IMR-90 (cell line): ENCODE measurements around the gene SHLD1. TPM values are rescaled to one million over a fixed set of nuclear protein-coding genes. Genes with fewer than 3 reads are reported as not detected.

Source experiments
- ATAC-seq: fragments of 200-7000 bp; cut with Tn5 transposase; 2 replicates; pipeline ENCODE4 v1.9.1; 2020; ENCODE audit warnings: low read depth, mild to moderate bottlenecking, moderate library complexity
- BruUV-seq: library from RNA; stranded (reverse); fragments of 400-500 nt; replicated peaks from 2 replicates; lab custom pipeline; 2021; lab: Mats Ljungman, UMichigan
- CTCF ChIA-PET: fragments of 300-600 bp; formaldehyde crosslinking; extraction: SDS; loops from one replicate; lab custom pipeline; 2021; ENCODE audit warnings: antibody characterized with exemption; lab: Yijun Ruan, JAX
- POLR2A ChIA-PET: fragments of 300-600 bp; sonication (Branson Sonifier 250); formaldehyde crosslinking; loops from one replicate; lab custom pipeline; 2022; ENCODE audit warnings: antibody characterized with exemption; ENCODE audit not compliant: unreplicated experiment; lab: Charles Lee
- DNase-seq: peaks from one replicate; pipeline ENCODE4 v3.0.0; 2013
- H2AFZ ChIP-seq: replicated peaks from 2 replicates; pipeline ENCODE3; 2013; ENCODE audit warnings: low read length, mild to moderate bottlenecking; ENCODE audit not compliant: poor library complexity
- H2AK5ac ChIP-seq: 2 replicates; pipeline ENCODE4 v1.6.1; 2013; ENCODE audit warnings: low read depth, low read length, inconsistent platforms
- H2AK9ac ChIP-seq: replicated peaks from 2 replicates; pipeline ENCODE3; 2013; ENCODE audit warnings: mild to moderate bottlenecking, low read depth, low read length, moderate library complexity; ENCODE audit not compliant: poor library complexity
- H2BK120ac ChIP-seq: 2 replicates; pipeline ENCODE4 v1.6.1; 2013; ENCODE audit warnings: low read depth, low read length, inconsistent platforms
- H2BK15ac ChIP-seq: 3 replicates; pipeline ENCODE4 v1.6.1; 2013; ENCODE audit warnings: low read depth, low read length, inconsistent platforms
- H2BK20ac ChIP-seq: 2 replicates; pipeline ENCODE4 v1.6.1; 2013; ENCODE audit warnings: low read depth, mild to moderate bottlenecking, inconsistent platforms, low read length, moderate library complexity
- H2BK5ac ChIP-seq: 2 replicates; pipeline ENCODE4 v1.6.1; 2013; ENCODE audit warnings: mild to moderate bottlenecking, low read depth, low read length, inconsistent platforms; ENCODE audit not compliant: poor library complexity, severe bottlenecking
- H3K14ac ChIP-seq: replicated peaks from 2 replicates; pipeline ENCODE4 v1.6.1; 2013; ENCODE audit warnings: low read depth, low read length, inconsistent platforms
- H3K18ac ChIP-seq: 2 replicates; pipeline ENCODE4 v1.6.1; 2013; ENCODE audit warnings: low read depth, low read length, control low read depth
- H3K23ac ChIP-seq: 2 replicates; pipeline ENCODE4 v1.6.1; 2013; ENCODE audit warnings: low read depth, low read length, inconsistent platforms
- H3K27ac ChIP-seq: 2 replicates; pipeline ENCODE4 v1.5.1; 2013; ENCODE audit warnings: mild to moderate bottlenecking, control low read depth, low read length; ENCODE audit not compliant: insufficient read depth
- H3K27me3 ChIP-seq: 2 replicates; pipeline ENCODE4 v1.6.1; 2013; ENCODE audit warnings: low read length; ENCODE audit not compliant: control insufficient read depth, insufficient read depth
- H3K36me3 ChIP-seq: 2 replicates; pipeline ENCODE4 v1.6.1; 2013; ENCODE audit warnings: low read length, mixed read lengths; ENCODE audit not compliant: control insufficient read depth, insufficient read depth
- H3K4ac ChIP-seq: 2 replicates; pipeline ENCODE4 v1.6.1; 2013; ENCODE audit warnings: low read depth, low read length, inconsistent platforms
- H3K4me1 ChIP-seq: 2 replicates; pipeline ENCODE4 v1.6.1; 2013; ENCODE audit warnings: low read length, mixed read lengths; ENCODE audit not compliant: control insufficient read depth, insufficient read depth
- H3K4me2 ChIP-seq: 2 replicates; pipeline ENCODE4 v1.6.1; 2013; ENCODE audit warnings: low read depth, mild to moderate bottlenecking, control low read depth, low read length, moderate library complexity
- H3K4me3 ChIP-seq: 2 replicates; pipeline ENCODE4 v1.5.1; 2013; ENCODE audit warnings: low read depth, mild to moderate bottlenecking, control low read depth, low read length, moderate library complexity; ENCODE audit not compliant: insufficient read depth
- H3K56ac ChIP-seq: 2 replicates; pipeline ENCODE4 v1.6.1; 2013; ENCODE audit warnings: low read length, inconsistent platforms; ENCODE audit not compliant: insufficient read depth; ENCODE audit errors: extremely low read depth
- H3K79me1 ChIP-seq, 2 experiments: 2 replicates each; pipeline ENCODE4 v1.6.1; 2013; ENCODE audit warnings: low read length in 2 of 2, inconsistent platforms in 1 of 2, low read depth in 1 of 2
- H3K9ac ChIP-seq: 2 replicates; pipeline ENCODE4 v1.6.1; 2013; ENCODE audit warnings: low read depth, low read length, control low read depth
- H3K9me1 ChIP-seq: 2 replicates; pipeline ENCODE4 v1.6.1; 2013; ENCODE audit warnings: low read length, inconsistent platforms; ENCODE audit not compliant: insufficient read depth
- H3K9me3 ChIP-seq: 2 replicates; pipeline ENCODE4 v1.6.1; 2013; ENCODE audit warnings: low read length; ENCODE audit not compliant: control insufficient read depth, insufficient read depth
- H4K20me1 ChIP-seq: 2 replicates; pipeline ENCODE4 v1.6.1; 2013; ENCODE audit warnings: low read length, inconsistent platforms; ENCODE audit not compliant: insufficient read depth
- H4K5ac ChIP-seq: 2 replicates; pipeline ENCODE4 v1.6.1; 2013; ENCODE audit warnings: mild to moderate bottlenecking, low read depth, low read length, control low read depth
- H4K8ac ChIP-seq, 2 experiments: 2 replicates each; pipeline ENCODE4 v1.6.1; 2013; ENCODE audit warnings: low read depth in 2 of 2, low read length in 2 of 2, control low read depth in 1 of 2, inconsistent platforms in 1 of 2
- H4K91ac ChIP-seq: 2 replicates; pipeline ENCODE4 v1.6.1; 2013; ENCODE audit warnings: low read depth, low read length, inconsistent platforms; ENCODE audit not compliant: insufficient read depth
- BHLHE40 ChIP-seq: fragments of 150-350 bp; IDR thresholded peaks from 2 replicates; pipeline ENCODE4 v1.6.1; 2016; ENCODE audit warnings: mild to moderate bottlenecking, low read depth, low read length
- CEBPB ChIP-seq: IDR thresholded peaks from 2 replicates; pipeline ENCODE4 v1.6.1; 2012; ENCODE audit warnings: low read depth, low read length, improper control_type of control experiment
- CHD1 ChIP-seq: IDR thresholded peaks from 2 replicates; pipeline ENCODE4 v1.6.1; 2012; ENCODE audit warnings: low read depth, low read length, improper control_type of control experiment
- FOS ChIP-seq: fragments of 150-350 bp; IDR thresholded peaks from 2 replicates; pipeline ENCODE4 v1.6.1; 2016; ENCODE audit warnings: low read depth, low read length
- MAFK ChIP-seq: IDR thresholded peaks from 2 replicates; pipeline ENCODE4 v1.6.1; 2012; ENCODE audit warnings: low read depth, low read length, improper control_type of control experiment
- MAZ ChIP-seq: IDR thresholded peaks from 2 replicates; pipeline ENCODE4 v1.6.1; 2012; ENCODE audit warnings: low read depth, mild to moderate bottlenecking, low read length, improper control_type of control experiment, moderate library complexity, borderline replicate concordance
- MXI1 ChIP-seq: IDR thresholded peaks from 2 replicates; pipeline ENCODE4 v1.6.1; 2012; ENCODE audit warnings: low read depth, mild to moderate bottlenecking, low read length, moderate library complexity, borderline replicate concordance
- NFE2L2 ChIP-seq: fragments of 150-350 bp; IDR thresholded peaks from 2 replicates; pipeline ENCODE4 v1.6.1; 2016; ENCODE audit warnings: low read depth, mild to moderate bottlenecking, low read length
- POLR2A ChIP-seq: IDR thresholded peaks from 2 replicates; pipeline ENCODE4 v1.6.1; 2012; ENCODE audit warnings: mild to moderate bottlenecking, low read depth, low read length
- RAD21 ChIP-seq: IDR thresholded peaks from 2 replicates; pipeline ENCODE4 v1.6.1; 2012; ENCODE audit warnings: low read length, improper control_type of control experiment
- RCOR1 ChIP-seq: IDR thresholded peaks from 2 replicates; pipeline ENCODE4 v1.6.1; 2012; ENCODE audit warnings: mild to moderate bottlenecking, low read length, improper control_type of control experiment; ENCODE audit not compliant: insufficient replicate concordance
- RFX5 ChIP-seq: IDR thresholded peaks from 2 replicates; pipeline ENCODE4 v1.8.0; 2012; ENCODE audit warnings: low read depth, mild to moderate bottlenecking, low read length, moderate library complexity
- SMC3 ChIP-seq: fragments of 150-350 bp; IDR thresholded peaks from 2 replicates; pipeline ENCODE4 v1.6.1; 2016; ENCODE audit warnings: low read depth, mild to moderate bottlenecking, antibody characterized with exemption, low read length, moderate library complexity
- WGBS, 2 experiments: methylation state at CpG; one replicate each; pipeline versions ENCODE4 v1.1.5 to v1.1.7; 2013; ENCODE audit warnings: missing lambda C conversion rate in 2 of 2; ENCODE audit not compliant: insufficient read length in 1 of 2; ENCODE audit errors: extremely low coverage in 2 of 2; 5-methylcytosine and 5-hydroxymethylcytosine counted together
- dilution Hi-C: fragments of 300-500 bp; cut with HindIII; formaldehyde crosslinking; loops from one replicate; pipeline ENCODE4 v1.14.3; 2018; ENCODE audit warnings: low sequenced_read_pairs; ENCODE audit not compliant: unreplicated experiment
- in situ Hi-C: fragments of 300-500 bp; cut with MboI; formaldehyde crosslinking; loops from 3 replicates; pipeline ENCODE4 v1.14.3; 2019; ENCODE audit warnings: low sequenced_read_pairs, inconsistent platforms, mixed read lengths
- intact Hi-C: fragments of 100-400 bp; cut with micrococcal nuclease; formaldehyde crosslinking; loops from 2 replicates; pipeline ENCODE4 v1.10.0; 2022
- polyA plus RNA-seq, 3 experiments: library from polyadenylated mRNA; depleted of rRNA; stranded (reverse); fragments of >200 nt; gene quantifications; 2 replicates each; pipeline ENCODE4 v1.2.3, GENCODE V29; 2012; ENCODE audit warnings: low replicate concordance in 1 of 3
- total RNA-seq: library from RNA; depleted of rRNA; stranded (reverse); fragments of >200 nt; gene quantifications from 2 replicates; pipeline ENCODE4 v1.2.3, GENCODE V29; 2012
- TF ChIP-seq, protein P1 (sequence below): conservative IDR thresholded peaks from 2 replicates; pipeline ENCODE4 v1.5.1; 2012; ENCODE audit warnings: mild to moderate bottlenecking, low read depth, low read length, improper control_type of control experiment
- TF ChIP-seq, protein P2 (sequence below): fragments of 150-350 bp; IDR thresholded peaks from 2 replicates; pipeline ENCODE4 v1.6.1; 2016; ENCODE audit warnings: low read depth, mild to moderate bottlenecking, low read length, moderate library complexity, borderline replicate concordance
- TF ChIP-seq, protein P3 (sequence below): fragments of 150-350 bp; IDR thresholded peaks from 2 replicates; pipeline ENCODE4 v1.6.1; 2017; ENCODE audit warnings: mild to moderate bottlenecking, antibody characterized with exemption, low read length, low read depth

The SHLD1 gene
- total and polyA plus RNA-seq, 2 of the 4 experiments (the other 2 are of a cell fraction), result 2.6 to 3.0 TPM

DNA sequence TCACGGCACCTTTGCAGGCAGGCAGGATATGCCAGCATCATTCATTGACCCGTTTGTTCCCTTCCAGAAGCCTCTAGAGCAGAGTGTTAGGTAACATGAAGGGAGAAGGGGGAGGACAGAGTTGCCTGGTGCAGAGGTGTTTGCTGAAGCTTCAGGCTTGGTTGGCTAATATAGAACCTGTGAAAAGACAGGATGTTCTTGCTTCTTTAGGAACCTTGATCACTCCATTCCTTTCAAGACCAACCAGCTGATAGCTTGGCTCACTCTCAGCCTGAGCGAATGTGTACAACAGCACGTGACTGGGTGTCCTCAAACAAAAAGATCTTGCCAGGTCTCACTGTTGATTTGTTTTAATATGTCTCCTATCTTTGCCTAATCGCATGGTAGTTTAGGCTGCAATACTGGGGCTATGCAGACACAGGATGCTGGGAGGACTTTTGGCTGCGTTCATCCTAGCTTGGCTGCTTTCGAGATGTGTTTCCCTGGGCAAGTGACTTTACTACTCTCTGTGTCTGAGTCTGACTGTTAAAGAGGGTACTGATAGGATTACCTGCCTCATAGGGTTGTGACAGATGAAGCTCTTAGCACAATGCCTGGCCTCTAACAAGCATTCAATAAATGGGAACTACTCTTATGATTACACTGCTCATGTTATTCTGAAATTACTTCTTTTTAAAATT, 16.0 kb downstream of the SHLD1 start:
- H3K36me3 ChIP-seq, result no peaks in the 10 kb centered on the region; the same call in 1 of the 2 replicates
- no peak overlapping the region for H4K91ac ChIP-seq
- H3K9me1 ChIP-seq, result peaks cover 5% of the 10 kb centered on the region; the same call in 1 of the 2 replicates
- H3K9me3 ChIP-seq, result no peaks in the 10 kb centered on the region
- DNase-seq, result no peak
- H3K14ac ChIP-seq, result no peak overlapping the region
- no peak overlapping the region for H3K27ac ChIP-seq
- no TSS peak for BruUV-seq
- H3K4ac ChIP-seq, result no peak overlapping the region
- ChIA-PET CTCF (no interaction called here), POLR2A (no interaction called here)
- TF ChIP-seq MAZ, result no peak
- no peak for TF ChIP-seq POLR2A
- no peak for TF ChIP-seq BHLHE40
- TF ChIP-seq FOS, result no peak
- TF ChIP-seq, protein P1, sequence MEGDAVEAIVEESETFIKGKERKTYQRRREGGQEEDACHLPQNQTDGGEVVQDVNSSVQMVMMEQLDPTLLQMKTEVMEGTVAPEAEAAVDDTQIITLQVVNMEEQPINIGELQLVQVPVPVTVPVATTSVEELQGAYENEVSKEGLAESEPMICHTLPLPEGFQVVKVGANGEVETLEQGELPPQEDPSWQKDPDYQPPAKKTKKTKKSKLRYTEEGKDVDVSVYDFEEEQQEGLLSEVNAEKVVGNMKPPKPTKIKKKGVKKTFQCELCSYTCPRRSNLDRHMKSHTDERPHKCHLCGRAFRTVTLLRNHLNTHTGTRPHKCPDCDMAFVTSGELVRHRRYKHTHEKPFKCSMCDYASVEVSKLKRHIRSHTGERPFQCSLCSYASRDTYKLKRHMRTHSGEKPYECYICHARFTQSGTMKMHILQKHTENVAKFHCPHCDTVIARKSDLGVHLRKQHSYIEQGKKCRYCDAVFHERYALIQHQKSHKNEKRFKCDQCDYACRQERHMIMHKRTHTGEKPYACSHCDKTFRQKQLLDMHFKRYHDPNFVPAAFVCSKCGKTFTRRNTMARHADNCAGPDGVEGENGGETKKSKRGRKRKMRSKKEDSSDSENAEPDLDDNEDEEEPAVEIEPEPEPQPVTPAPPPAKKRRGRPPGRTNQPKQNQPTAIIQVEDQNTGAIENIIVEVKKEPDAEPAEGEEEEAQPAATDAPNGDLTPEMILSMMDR, result no peak
- TF ChIP-seq, protein P2, sequence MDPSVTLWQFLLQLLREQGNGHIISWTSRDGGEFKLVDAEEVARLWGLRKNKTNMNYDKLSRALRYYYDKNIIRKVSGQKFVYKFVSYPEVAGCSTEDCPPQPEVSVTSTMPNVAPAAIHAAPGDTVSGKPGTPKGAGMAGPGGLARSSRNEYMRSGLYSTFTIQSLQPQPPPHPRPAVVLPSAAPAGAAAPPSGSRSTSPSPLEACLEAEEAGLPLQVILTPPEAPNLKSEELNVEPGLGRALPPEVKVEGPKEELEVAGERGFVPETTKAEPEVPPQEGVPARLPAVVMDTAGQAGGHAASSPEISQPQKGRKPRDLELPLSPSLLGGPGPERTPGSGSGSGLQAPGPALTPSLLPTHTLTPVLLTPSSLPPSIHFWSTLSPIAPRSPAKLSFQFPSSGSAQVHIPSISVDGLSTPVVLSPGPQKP, result no peak
- no peak for TF ChIP-seq RAD21
- no peak for TF ChIP-seq SMC3
- no peak for TF ChIP-seq CEBPB
- no peak for TF ChIP-seq CHD1
- TF ChIP-seq RFX5, result no peak
- TF ChIP-seq MXI1, result no peak
- no peak for TF ChIP-seq NFE2L2
- TF ChIP-seq, protein P3, sequence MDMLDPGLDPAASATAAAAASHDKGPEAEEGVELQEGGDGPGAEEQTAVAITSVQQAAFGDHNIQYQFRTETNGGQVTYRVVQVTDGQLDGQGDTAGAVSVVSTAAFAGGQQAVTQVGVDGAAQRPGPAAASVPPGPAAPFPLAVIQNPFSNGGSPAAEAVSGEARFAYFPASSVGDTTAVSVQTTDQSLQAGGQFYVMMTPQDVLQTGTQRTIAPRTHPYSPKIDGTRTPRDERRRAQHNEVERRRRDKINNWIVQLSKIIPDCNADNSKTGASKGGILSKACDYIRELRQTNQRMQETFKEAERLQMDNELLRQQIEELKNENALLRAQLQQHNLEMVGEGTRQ, result no peak
- TF ChIP-seq MAFK, result no peak
- no peak for TF ChIP-seq RCOR1
- no peak overlapping the region for H3K4me3 ChIP-seq
- H2BK20ac ChIP-seq, result no peak overlapping the region
- H4K8ac ChIP-seq, result no peak overlapping the region; a peak in 1 of 4 replicates
- ATAC-seq, result no peak
- no peak overlapping the region for H2BK120ac ChIP-seq
- no peak overlapping the region for H2BK5ac ChIP-seq
- H2AK9ac ChIP-seq, result no peak overlapping the region
- dilution Hi-C loops (no loop called here), in situ Hi-C loops (no loop called here), intact Hi-C loops (no loop called here)
- 72% methylated on average over 2 of the region's 7 CpGs; no CpG with 5 or more reads in 1 of the 2 experiments for WGBS, 2 experiments
- no peaks in the 10 kb centered on the region for H3K27me3 ChIP-seq
- no peak overlapping the region for H2AFZ ChIP-seq
- no peak overlapping the region for H3K18ac ChIP-seq
- no peaks in the 10 kb centered on the region; the same call in 1 of the 2 replicates for H4K20me1 ChIP-seq
- H3K4me1 ChIP-seq, result no peaks in the 10 kb centered on the region
- H3K9ac ChIP-seq, result no peak overlapping the region
- H4K5ac ChIP-seq, result no peak overlapping the region
- H3K79me1 ChIP-seq, result no peaks in the 10 kb centered on the region
- no peak overlapping the region for H3K23ac ChIP-seq
- no peak overlapping the region for H2BK15ac ChIP-seq
- H3K56ac ChIP-seq, result no peak overlapping the region
- H3K4me2 ChIP-seq, result no peak overlapping the region
- 0 out of 2 replicates have a peak overlapping the region, but pooled peaks have one; percentile 36 for H2AK5ac ChIP-seq
